NCI-H345 treated with DMSO at 0.1 percent for 48 hours (cell line): ENCODE results near the gene FNDC3A.
"Not testable (repeated sequence)": the region's sequence is repeated elsewhere in the genome, so short reads cannot be mapped to it uniquely, and the experiment has no call there.

ENCODE experiments used
- DNase-seq: peaks from one replicate; lab custom pipeline; 2025; ENCODE audit not compliant: unreplicated experiment; lab: John Stamatoyannopoulos, UW

Gene FNDC3A

DNA sequence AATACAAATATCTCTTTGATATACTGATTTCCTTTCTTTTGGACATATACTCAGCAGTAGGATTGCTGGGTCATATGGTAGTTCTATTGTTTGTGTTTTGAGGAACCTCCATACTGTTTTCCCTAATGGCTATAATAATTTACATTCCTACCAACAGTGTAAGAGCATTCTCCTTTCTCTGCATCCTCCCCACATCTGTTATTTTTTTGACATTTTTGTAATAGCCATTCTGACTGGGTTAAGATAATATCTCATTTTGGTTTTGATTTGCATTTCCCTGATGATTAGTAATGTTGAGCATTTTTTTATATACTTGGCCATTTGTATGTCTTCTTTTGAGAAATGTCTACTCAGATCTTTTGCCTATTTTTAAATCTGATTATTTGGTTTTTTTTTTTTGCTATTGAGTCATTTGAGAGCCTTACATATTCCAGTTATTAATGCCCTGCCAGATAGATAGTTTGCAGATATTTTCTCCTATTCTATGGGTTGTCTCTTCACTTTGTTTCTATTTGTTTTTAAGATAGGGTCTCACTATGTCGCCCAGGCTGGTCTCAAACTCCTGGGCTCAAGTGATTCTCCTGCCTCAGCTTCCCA is 95.7 kb downstream of the FNDC3A start:
- no peak for DNase-seq

DNA sequence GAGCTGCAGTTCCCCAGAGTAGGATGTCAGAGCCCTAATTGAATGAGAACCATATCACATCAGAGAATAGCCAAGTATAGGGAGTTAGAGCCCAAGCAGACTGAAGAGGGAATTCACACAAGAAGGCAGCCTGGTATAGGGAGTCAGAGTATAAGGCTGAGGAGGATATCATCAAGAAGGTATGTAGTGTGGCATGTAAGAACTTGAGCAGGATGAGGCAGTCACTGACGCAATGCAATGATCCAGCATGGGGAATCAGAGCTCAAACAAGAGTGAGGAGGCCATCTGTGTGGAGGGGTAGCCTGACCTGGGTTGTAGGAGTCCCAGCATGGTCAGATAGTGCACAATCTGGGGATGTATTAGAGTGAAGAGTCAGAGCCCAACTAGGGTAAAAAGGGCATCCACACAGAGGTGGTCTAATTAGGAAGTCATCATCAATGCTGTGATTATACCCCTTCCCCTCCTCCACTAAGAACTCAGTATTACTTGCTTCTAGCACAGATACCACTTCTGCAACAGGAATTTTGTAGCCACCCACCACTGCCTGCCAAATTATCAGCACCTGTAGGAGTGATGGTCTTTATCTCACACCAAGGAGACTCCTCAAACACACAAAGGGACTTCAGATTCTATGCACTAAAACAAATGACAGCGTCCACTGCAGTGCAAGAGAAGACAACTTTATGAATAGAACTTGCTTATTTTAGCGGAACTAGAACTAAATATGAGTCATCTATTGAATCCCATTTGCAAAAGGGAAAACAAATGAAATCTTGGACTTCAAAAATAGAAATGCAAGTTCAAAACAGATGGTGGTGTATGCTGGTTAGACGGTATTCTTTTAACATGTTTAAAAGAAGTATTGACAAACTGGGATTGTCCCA is 107.2 kb downstream of the FNDC3A start:
- DNase-seq: no peak

DNA sequence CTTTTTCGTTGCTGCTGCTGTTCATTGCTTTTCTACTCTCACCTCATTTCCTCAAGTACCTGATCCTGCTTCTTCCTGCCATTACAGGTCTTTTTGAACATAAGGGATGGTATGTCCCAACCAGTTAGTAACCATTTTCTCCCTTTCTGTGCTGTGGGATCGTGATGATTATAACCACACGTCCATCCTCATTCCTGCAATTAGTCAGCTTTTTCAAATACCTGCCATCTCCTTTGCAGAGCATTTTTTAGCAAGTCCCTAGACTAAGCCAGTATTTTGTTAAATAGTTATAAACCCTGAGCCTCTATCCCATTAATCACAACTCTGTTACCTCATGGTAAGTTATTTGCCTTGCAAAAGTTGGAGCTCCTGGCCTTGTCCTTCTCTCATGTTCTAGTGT is 109.2 kb downstream of the FNDC3A start:
- no peak for DNase-seq

GRCh38 chr13:49086722-49087121 is 111.0 kb downstream of the FNDC3A start:
- DNase-seq: no peak

- no peak for DNase-seq
Measured at GRCh38 chr13:49093376-49093775, 117.7 kb downstream of the FNDC3A start.

DNA sequence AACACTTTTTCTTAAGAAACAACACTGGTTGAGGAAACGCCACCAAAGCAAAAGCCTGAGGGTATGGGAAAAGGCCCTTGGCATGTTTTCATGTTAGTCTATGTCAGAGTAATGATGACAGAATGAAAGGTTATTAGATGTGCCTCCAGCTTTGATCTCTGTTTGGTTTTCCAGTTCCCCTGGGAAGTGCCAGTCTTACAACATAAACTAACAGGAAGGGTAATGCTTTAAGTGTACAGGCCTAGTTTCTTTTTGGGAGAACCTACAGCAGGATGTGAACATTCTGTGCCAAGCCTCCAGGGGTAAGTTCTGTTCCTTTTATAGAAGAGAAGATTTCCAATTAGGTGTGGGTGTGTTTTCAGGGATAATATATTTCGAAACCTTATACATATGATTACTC is 121.7 kb downstream of the FNDC3A start:
- no peak for DNase-seq

GRCh38 chr13:49098198-49098597 is 122.5 kb downstream of the FNDC3A start:
- no peak for DNase-seq

- no peak for DNase-seq
Measured at GRCh38 chr13:49098771-49099512, 123.2 kb downstream of the FNDC3A start.

GRCh38 chr13:49099513-49099877 is 123.8 kb downstream of the FNDC3A start:
- DNase-seq: no peak

DNA sequence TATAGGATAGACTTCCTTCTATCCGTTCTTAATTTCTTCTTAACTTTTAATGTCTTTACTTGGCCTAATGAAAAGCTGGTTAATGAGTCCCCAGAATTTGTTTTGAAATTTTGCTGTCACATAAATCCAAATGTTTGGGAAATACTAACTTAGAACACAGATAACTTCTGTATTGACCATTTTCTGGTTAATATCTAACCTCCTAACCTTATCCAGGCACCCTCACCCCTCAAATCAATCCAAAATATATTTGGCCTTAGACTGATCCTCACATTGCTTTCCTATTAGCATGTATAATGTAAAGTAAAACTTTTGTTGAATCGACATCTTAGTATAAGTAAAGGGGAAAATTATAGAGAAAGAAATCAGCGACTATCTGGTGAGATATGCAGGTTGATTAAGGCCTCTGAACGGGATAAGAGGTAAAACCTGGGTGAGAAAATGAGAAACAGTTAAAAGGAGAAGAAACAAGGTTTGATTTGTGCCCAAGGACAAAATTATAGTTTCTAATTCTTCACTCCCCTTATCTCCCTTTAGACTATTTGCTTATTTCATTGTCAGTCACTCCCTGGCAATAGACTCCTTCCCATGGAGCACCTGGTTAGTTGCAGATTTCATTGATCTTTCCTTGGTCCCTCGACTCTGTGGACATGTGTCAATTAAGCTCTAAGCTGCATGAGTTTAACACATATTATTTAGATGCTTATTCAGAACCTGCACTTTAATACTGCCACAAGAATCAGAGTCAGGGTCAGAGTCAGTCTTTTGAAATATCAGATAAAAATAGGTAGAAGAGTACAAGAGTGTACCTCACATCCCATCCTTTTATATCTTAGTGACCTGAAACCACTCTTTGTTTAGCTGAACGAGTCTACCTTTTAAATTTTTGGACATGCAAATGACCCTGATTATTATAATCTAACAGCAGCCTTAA is 125.2 kb downstream of the FNDC3A start:
- no peak for DNase-seq

GRCh38 chr13:49108196-49108595 is 132.5 kb downstream of the FNDC3A start:
- no peak for DNase-seq

GRCh38 chr13:49110122-49110912 is 134.6 kb downstream of the FNDC3A start:
- peak; percentile 40 for DNase-seq

DNA sequence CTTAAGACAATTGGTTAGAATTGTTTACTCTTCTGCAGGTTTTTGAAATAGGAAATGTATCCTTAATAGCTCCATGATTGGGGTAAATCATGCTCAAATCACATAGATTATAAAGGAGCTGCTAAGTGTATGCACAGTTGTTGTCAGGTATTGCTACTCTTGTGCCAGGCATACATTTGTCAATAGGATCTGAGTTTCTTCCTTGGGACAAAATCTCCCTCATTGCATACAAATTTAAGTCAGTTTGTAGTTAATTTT is 135.1 kb downstream of the FNDC3A start:
- DNase-seq: no peak

GRCh38 chr13:49112782-49113525 is 137.2 kb downstream of the FNDC3A start:
- DNase-seq: no peak

GRCh38 chr13:49113526-49114286 is 138.0 kb downstream of the FNDC3A start:
- DNase-seq: no peak

DNA sequence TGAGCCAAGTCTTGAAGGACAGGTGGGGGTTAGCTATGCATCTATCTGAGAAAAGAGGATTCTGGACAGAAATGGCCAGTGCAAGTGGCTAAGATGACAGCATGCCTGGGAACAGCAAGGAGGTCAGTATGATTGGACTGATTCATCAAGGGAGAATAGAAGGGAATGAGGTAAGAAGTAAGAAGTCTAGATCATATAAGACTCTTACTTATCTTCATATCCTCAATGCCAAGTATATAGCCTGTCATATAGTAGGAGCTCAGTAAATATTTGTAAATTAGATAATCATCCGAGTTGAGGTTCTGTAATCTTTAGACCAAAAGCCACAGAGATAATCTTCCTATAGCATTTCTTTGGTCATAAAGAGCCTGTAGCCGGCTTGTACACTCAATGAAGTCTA is 141.2 kb downstream of the FNDC3A start:
- DNase-seq: no peak

GRCh38 chr13:49118455-49118854 is 142.7 kb downstream of the FNDC3A start:
- DNase-seq: not testable (repeated sequence)

GRCh38 chr13:49124693-49125304 is 149.1 kb downstream of the FNDC3A start:
- no peak for DNase-seq
